Measurements from ENCODE around the gene NLRP14.

Gene NLRP14

GRCh38 chr11:7020183-7020917 lies at the start of gene NLRP14, which contains the start of gene ZNF214:
TSS of gene NLRP14 (plus strand) at chr11:7020479. CDS start at chr11:7038587, 18,108 bp downstream.
TSS of gene ZNF214 (minus strand) at chr11:7020346. CDS start at chr11:7002835, 17,511 bp downstream.
- no peak for TF ChIP-seq CTCF (conservative IDR thresholded peaks at IDR 0.05; ENCODE audit: low read length)
- DNase-seq (ENCODE audit: low read depth), result peak; percentile 92
- H3K4me3 ChIP-seq (ENCODE audit: low read length), result peak within 1 kb of the TSS; percentile 96

- H3K4me3 ChIP-seq (ENCODE audit: low read length), result no peak overlapping the region
- DNase-seq (ENCODE audit: low read depth), result peak; percentile 32
- TF ChIP-seq CTCF (conservative IDR thresholded peaks at IDR 0.05; ENCODE audit: low read length), result no peak
Measured at GRCh38 chr11:6979365-6979764, 40.9 kb upstream of the NLRP14 start.

GRCh38 chr11:6986487-6986886 lies 33.8 kb upstream of the NLRP14 start:
- no peak overlapping the region for H3K4me3 ChIP-seq (ENCODE audit: low read length)
- DNase-seq (ENCODE audit: low read depth), result no peak
- no peak for TF ChIP-seq CTCF (conservative IDR thresholded peaks at IDR 0.05; ENCODE audit: low read length)

GRCh38 chr11:6988506-6988905 lies 31.8 kb upstream of the NLRP14 start:
- TF ChIP-seq CTCF (conservative IDR thresholded peaks at IDR 0.05; ENCODE audit: low read length), result no peak
- H3K4me3 ChIP-seq (ENCODE audit: low read length), result no peak overlapping the region
- peak; percentile 27 for DNase-seq (ENCODE audit: low read depth)

- DNase-seq (ENCODE audit: low read depth), result no peak
- TF ChIP-seq CTCF (conservative IDR thresholded peaks at IDR 0.05; ENCODE audit: low read length), result no peak
- H3K4me3 ChIP-seq (ENCODE audit: low read length), result no peak overlapping the region
Measured at GRCh38 chr11:6991227-6991626, 29.1 kb upstream of the NLRP14 start.

GRCh38 chr11:6992026-6992425 lies 28.3 kb upstream of the NLRP14 start:
- TF ChIP-seq CTCF (conservative IDR thresholded peaks at IDR 0.05; ENCODE audit: low read length), result no peak

More at GRCh38 chr11:6992026-6992425, 28.3 kb upstream of the NLRP14 start:
- no peak overlapping the region for H3K4me3 ChIP-seq (ENCODE audit: low read length)
- peak; percentile 73 for DNase-seq (ENCODE audit: low read depth)

All from AG10803 (cell line).